Measurements from ENCODE around the gene RPAP2. TPM values are rescaled to one million over a fixed set of nuclear protein-coding genes. Genes with fewer than 3 reads are reported as not detected.

RPAP2 gene
- total RNA-seq, 1 experiment from 2014 or later, result 28.1 TPM

DNA sequence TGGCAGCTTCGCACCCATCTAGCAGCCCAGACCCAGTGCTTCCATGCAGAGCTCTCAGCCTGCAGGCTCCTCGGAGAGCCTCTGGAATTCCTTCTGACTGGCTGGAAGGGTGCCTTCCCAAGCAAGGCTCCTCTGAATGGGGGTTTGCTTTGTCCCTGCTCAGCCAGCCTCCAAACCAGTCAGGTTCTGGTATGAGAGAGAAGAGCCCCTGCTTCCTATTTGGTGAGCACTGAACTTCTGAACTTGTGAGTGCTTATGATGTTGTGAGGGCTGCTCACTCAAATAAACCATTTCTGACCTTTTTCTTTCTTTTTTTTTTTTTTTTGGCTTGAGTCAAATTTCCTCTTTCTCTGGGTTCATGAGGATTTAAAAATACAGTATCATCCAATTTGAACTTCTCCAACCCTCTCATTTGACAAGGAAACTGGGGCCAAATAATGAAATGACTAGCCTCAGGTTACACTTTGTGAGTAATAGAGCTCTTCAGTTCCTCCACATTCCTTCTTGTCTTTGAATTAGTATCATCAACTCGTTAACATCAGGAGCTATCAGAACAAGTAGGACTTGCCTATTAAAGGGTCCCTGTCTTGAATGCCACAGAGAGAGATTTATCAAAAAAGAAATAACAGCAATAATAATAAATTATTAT is 148.3 kb downstream of the RPAP2 start:
- Histone ChIP-seq H3K4me3 (replicated peaks in 1 of 2; ENCODE audit: low read depth in 1 of 2, low read length in 2 of 2) (no peak overlapping the region), H2AFZ (ENCODE audit: low read depth, low read length, poor library complexity, severe bottlenecking) (no peak overlapping the region), H3K27me3 (ENCODE audit: insufficient read depth, low read length) (no peaks in the 10 kb centered on the region), H3K9me2 (ENCODE audit: insufficient read depth) (no peaks in the 10 kb centered on the region), H3K4me1 (ENCODE audit: control insufficient read depth in 1 of 2, insufficient read depth in 2 of 2, low read length in 2 of 2) (peaks cover 0 to 8% of the 10 kb centered on the region in 2 experiments; a peak in 1 of 4 replicates), H3K79me2 (ENCODE audit: insufficient read depth, low read length) (no peaks in the 10 kb centered on the region), H4K20me1 (ENCODE audit: insufficient read depth) (no peaks in the 10 kb centered on the region), H3K27ac (ENCODE audit: low read depth, low read length) (no peak overlapping the region), H3K9ac (ENCODE audit: low read length) (no peak overlapping the region), H3K9me3 (ENCODE audit: control insufficient read depth in 1 of 2, insufficient read depth in 1 of 2, low read depth in 1 of 2, low read length in 2 of 2) (no peaks in the 10 kb centered on the region), H3K4me2 (ENCODE audit: low read length) (no peak overlapping the region), H3K36me3 (ENCODE audit: control insufficient read depth in 1 of 2, insufficient read depth in 2 of 2, low read length in 2 of 2) (no peaks in the 10 kb centered on the region)
- ATAC-seq, result no peak
- intact Hi-C loops (cut with micrococcal nuclease), result no loop called here
- TF ChIP-seq, protein P1, sequence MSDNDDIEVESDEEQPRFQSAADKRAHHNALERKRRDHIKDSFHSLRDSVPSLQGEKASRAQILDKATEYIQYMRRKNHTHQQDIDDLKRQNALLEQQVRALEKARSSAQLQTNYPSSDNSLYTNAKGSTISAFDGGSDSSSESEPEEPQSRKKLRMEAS (IDR thresholded peaks at IDR 0.05), result no peak
- TF ChIP-seq ELF1 (IDR thresholded peaks at IDR 0.05; ENCODE audit: borderline replicate concordance, low read depth), result no peak
- no peak for TF ChIP-seq TCF7L2 (IDR thresholded peaks at IDR 0.05; ENCODE audit: borderline replicate concordance, extremely low read depth, insufficient read depth, insufficient read length)
- no peak for TF ChIP-seq SP1 (IDR thresholded peaks at IDR 0.05; ENCODE audit: low read depth)
- CTCF ChIA-PET, result no interaction called here
- no TSS peak for BruUV-seq (replicated peaks)
- DNase-seq (ENCODE audit: low read depth, low spot score), result no peak
- POLR2A ChIA-PET, result no interaction called here
- RAD21 ChIA-PET (ENCODE audit: low non-redundant PET in 1 of 2, low total read pairs in 2 of 2, uncharacterized antibody in 2 of 2, unreplicated experiment in 2 of 2), result no interaction called here

DNA sequence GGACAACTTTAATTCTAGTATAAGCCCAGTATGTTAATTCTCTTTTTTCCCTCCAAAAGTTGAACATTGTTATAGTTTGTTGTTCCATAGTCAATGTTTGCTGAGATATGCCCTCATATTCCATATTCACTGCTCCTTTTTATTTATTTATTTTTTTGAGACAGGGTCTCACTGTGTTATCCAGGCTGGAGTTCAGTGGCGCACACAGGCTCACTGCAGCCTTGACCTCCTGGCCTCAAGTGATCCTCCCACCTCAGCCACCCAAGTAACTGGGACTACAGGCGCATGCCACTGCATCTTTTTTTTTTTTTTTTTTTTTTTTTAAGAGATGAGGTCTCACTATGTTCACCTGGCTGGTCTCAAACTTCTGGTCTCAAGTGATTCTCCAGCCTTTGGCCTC is 149.1 kb downstream of the RPAP2 start:
- no peaks in the 10 kb centered on the region for H3K36me3 ChIP-seq (ENCODE audit: control insufficient read depth in 1 of 2, insufficient read depth in 2 of 2, low read length in 2 of 2)
- no peak for DNase-seq (ENCODE audit: low read depth, low spot score)
- H3K4me1 ChIP-seq (ENCODE audit: control insufficient read depth in 1 of 2, insufficient read depth in 2 of 2, low read length in 2 of 2), result peaks cover 0 to 8% of the 10 kb centered on the region in 2 experiments; a peak in 1 of 4 replicates
- H3K4me2 ChIP-seq (ENCODE audit: low read length), result no peak overlapping the region
- H3K9ac ChIP-seq (ENCODE audit: low read length), result no peak overlapping the region
- CTCF ChIA-PET, result no interaction called here
- intact Hi-C loops (cut with micrococcal nuclease), result no loop called here
- no TSS peak for BruUV-seq (replicated peaks)
- POLR2A ChIA-PET, result no interaction called here
- H3K79me2 ChIP-seq (ENCODE audit: insufficient read depth, low read length), result no peaks in the 10 kb centered on the region
- no peak overlapping the region for H2AFZ ChIP-seq (ENCODE audit: low read depth, low read length, poor library complexity, severe bottlenecking)
- H3K27ac ChIP-seq (ENCODE audit: low read depth, low read length), result no peak overlapping the region
- TF ChIP-seq EZH2phosphoT487 (IDR thresholded peaks at IDR 0.05; ENCODE audit: borderline replicate concordance), result no peak
- TF ChIP-seq, protein P2, sequence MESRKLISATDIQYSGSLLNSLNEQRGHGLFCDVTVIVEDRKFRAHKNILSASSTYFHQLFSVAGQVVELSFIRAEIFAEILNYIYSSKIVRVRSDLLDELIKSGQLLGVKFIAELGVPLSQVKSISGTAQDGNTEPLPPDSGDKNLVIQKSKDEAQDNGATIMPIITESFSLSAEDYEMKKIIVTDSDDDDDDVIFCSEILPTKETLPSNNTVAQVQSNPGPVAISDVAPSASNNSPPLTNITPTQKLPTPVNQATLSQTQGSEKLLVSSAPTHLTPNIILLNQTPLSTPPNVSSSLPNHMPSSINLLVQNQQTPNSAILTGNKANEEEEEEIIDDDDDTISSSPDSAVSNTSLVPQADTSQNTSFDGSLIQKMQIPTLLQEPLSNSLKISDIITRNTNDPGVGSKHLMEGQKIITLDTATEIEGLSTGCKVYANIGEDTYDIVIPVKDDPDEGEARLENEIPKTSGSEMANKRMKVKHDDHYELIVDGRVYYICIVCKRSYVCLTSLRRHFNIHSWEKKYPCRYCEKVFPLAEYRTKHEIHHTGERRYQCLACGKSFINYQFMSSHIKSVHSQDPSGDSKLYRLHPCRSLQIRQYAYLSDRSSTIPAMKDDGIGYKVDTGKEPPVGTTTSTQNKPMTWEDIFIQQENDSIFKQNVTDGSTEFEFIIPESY (IDR thresholded peaks at IDR 0.05; ENCODE audit: extremely low read depth, insufficient replicate concordance, low read length), result no peak
- TF ChIP-seq CEBPB (IDR thresholded peaks at IDR 0.05; ENCODE audit: low read depth), result no peak
- H3K9me2 ChIP-seq (ENCODE audit: insufficient read depth), result no peaks in the 10 kb centered on the region
- H4K20me1 ChIP-seq (ENCODE audit: insufficient read depth), result no peaks in the 10 kb centered on the region
- no peak overlapping the region for H3K4me3 ChIP-seq (replicated peaks in 1 of 2; ENCODE audit: low read depth in 1 of 2, low read length in 2 of 2)
- RAD21 ChIA-PET (ENCODE audit: low non-redundant PET in 1 of 2, low total read pairs in 2 of 2, uncharacterized antibody in 2 of 2, unreplicated experiment in 2 of 2), result no interaction called here
- no peaks in the 10 kb centered on the region for H3K27me3 ChIP-seq (ENCODE audit: insufficient read depth, low read length)
- H3K9me3 ChIP-seq (ENCODE audit: control insufficient read depth in 1 of 2, insufficient read depth in 1 of 2, low read depth in 1 of 2, low read length in 2 of 2), result no peaks in the 10 kb centered on the region
- ATAC-seq, result no peak

Other genes with a start within 250 kb of the RPAP2 start
- 0.27 TPM for gene SETSIP, start 223.6 kb upstream of the RPAP2 start, total RNA-seq (2021; ENCODE audit: unreplicated experiment)
- gene BTBD8, start 218.7 kb upstream of the RPAP2 start, total RNA-seq (2021; ENCODE audit: unreplicated experiment), result 2.8 TPM
- not detected for gene C1orf146, start 81.1 kb upstream of the RPAP2 start, total RNA-seq (2021; ENCODE audit: unreplicated experiment)
- 10.9 TPM for gene GLMN, start 72 bp upstream of the RPAP2 start, total RNA-seq (2021; ENCODE audit: unreplicated experiment)
- gene GFI1, start 187.9 kb downstream of the RPAP2 start, total RNA-seq (2021; ENCODE audit: unreplicated experiment), result 8.1 TPM